ENCODE data around the gene RAB5B.
"Not testable (repeated sequence)": the region's sequence is repeated elsewhere in the genome, so short reads cannot be mapped to it uniquely, and the experiment has no call there.

The RAB5B gene

GRCh38 chr12:55942055-55942454 lies 31.8 kb upstream of the RAB5B start:
- no peak for DNase-seq

- DNase-seq, result no peak
Observed at GRCh38 chr12:55942577-55943136, 31.2 kb upstream of the RAB5B start.

GRCh38 chr12:55946553-55946952 lies 27.3 kb upstream of the RAB5B start:
- no peak for DNase-seq

DNA sequence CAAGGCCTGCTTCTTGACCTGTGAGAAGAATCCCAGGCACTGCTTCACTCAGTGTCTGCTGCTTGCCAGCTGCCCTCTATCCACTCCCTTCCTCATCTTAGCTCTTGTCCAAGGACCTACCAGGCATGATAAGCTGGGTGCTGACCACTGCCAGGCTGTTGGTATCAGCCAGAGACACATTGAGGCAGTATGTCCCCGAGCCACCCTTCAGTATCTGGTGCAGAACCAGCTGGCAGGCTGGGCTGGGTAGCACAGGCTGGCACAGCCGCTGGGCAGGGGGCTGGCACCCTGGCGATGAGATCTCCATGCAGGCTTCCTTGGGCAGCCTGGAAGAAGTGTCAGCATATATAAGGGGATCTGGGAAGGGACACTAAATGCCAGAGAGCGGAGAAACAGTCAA lies 18.5 kb upstream of the RAB5B start:
- DNase-seq, result no peak

- no peak for DNase-seq
Observed at GRCh38 chr12:55955800-55956508, 17.9 kb upstream of the RAB5B start.

- DNase-seq, result no peak
Observed at GRCh38 chr12:55957106-55957859, 16.6 kb upstream of the RAB5B start.

GRCh38 chr12:55963760-55964159 lies 10.1 kb upstream of the RAB5B start:
- no peak for DNase-seq

GRCh38 chr12:55965240-55965639 lies 8.6 kb upstream of the RAB5B start:
- DNase-seq, result no peak

DNA sequence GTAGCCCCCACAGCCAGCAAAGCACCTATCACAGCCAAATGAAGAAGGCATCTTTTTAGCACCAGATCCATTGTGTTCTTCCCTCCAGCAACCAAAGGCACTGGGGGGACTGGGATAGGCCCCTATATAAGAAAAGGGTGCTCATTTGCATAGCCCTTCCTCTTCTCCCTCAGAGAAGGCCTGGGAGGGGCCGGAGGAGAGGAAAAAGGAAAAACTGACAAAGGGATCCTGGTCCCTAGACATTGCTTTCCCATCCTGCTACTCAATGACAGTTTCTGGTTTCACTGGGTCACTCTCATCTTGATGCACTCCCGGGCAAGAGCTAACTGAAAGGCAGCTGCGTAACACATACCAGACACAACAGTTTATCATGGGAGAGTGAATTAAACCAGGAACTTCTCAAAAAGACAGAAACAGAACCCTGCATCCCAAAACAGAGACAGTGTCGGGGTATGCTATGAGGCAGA lies 7.9 kb upstream of the RAB5B start, which contains the start of gene PMEL:
PMEL (minus strand) TSS at position 102 of the 467 bp plus-strand sequence; CDS start at position 71, 31 bp downstream.
- DNase-seq, result no peak

- DNase-seq, result peak; percentile 76
Observed at GRCh38 chr12:55966408-55967281, 7.2 kb upstream of the RAB5B start, which contains the start of gene CDK2. TSS of gene CDK2 (plus strand) at chr12:55966830. CDS start at chr12:55967009, 179 bp downstream.

DNA sequence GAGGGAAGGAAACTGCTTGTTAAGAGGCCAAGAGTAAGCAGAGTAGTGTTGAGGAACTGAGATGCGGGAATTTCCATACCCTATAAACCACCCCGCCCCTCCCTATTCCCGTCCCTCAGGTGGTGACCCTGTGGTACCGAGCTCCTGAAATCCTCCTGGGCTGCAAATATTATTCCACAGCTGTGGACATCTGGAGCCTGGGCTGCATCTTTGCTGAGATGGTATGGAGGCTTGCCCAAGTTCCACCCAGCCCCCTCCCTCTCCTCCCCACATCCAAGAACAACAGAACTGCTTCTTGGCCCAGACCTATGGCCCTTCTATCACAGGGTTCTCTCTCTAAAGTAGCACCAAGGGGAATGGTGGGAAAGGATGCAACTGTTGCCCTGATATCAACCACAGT lies 4.5 kb upstream of the RAB5B start:
- no peak for DNase-seq

- no peak for DNase-seq
Observed at GRCh38 chr12:55970775-55971174, 3.1 kb upstream of the RAB5B start.

DNA sequence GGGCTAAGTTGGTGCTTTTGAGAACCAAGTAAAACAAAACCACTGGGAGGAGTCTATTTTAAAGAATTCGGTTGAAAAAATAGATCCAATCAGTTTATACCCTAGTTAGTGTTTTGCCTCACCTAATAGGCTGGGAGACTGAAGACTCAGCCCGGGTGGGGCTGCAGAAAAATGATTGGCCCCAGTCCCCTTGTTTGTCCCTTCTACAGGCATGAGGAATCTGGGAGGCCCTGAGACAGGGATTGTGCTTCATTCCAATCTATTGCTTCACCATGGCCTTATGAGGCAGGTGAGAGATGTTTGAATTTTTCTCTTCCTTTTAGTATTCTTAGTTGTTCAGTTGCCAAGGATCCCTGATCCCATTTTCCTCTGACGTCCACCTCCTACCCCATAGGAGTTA lies 1.8 kb upstream of the RAB5B start:
- no peak for DNase-seq

- no peak for DNase-seq
Observed at GRCh38 chr12:55972456-55972855, 1.4 kb upstream of the RAB5B start.

- DNase-seq, result no peak
Observed at GRCh38 chr12:55972911-55973598, 823 bp upstream of the RAB5B start.

- no peak for DNase-seq
Observed at GRCh38 chr12:55974308-55974730, 441 bp downstream of the RAB5B start.

DNA sequence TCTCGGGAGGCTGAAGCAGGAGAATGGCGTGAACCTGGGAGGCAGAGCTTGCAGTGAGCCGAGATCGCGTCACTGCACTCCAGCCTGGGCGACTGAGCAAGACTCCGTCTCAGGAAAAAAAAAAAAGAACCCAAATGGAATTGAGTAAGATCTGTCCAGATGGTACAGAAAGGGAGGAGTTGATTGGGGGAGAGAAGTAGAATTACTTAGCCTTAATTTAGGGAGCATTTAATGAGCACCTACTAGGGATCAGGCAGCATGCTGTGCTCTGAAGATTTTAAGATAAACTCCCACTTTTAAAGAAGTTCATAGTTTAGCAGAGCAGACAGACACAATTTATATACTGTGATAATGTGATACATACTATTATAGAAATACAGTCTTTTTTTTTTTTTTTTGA lies 4.5 kb downstream of the RAB5B start:
- DNase-seq, result no peak

DNA sequence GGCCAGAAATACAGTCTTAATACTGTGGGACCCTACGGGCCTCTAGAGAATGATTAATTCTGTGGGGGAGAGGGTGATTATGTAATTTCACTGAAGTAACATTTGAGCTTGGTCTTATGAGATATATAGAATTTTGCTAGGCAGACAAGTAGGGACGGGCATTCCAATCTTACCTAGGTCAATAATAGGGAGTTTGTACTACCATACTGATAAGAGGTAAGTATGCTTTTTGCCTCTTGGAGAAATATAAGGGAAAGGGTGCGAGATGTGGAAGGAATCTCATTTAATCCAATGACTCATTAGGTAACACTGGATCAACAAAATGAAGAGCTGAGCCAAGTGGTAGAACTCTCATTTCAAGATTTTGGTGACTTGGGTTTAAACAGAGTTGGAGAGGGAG lies 5.2 kb downstream of the RAB5B start:
- no peak for DNase-seq

- not testable (repeated sequence) for DNase-seq
Observed at GRCh38 chr12:55981882-55982281, 8.0 kb downstream of the RAB5B start.

DNA sequence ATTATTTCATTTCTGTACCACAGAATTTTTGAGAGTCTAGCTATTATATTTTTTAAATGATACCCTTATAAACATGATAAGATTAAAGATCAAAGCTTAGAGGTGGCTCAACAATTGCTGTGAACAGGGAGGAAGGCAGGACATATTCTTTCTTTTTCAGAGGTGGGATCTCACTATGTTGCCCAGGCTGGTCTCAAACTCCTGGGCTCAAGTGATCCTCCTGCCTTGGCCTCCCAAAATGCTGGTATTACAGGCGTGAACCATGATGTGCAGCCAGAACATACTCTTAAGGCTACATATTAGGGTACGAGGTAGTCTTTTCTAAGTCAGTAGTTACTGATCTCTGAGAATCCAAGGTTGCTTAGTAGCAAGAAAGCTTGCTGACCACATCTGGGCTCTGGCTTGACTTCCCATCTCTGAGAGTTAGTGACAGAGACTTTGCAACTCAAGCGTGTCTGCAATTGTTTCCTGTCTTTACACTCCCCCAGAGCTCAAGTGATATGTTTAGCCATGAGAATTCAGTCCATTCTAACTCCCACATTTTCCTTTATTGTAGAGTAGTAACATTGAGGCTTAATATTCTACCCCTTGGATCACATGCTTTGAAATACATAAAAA lies 8.6 kb downstream of the RAB5B start:
- DNase-seq, result no peak

- no peak for DNase-seq
Observed at GRCh38 chr12:55983232-55983842, 9.5 kb downstream of the RAB5B start.
